ENCODE data around the gene ADGRE2. TPM values are rescaled to one million over a fixed set of nuclear protein-coding genes. Genes with fewer than 3 reads are reported as not detected.

The ADGRE2 gene
- total and polyA plus RNA-seq, 2 donors (not counting 1 experiment from before 2014, with no cell fraction given) = under 0.01 to 0.07 TPM

DNA sequence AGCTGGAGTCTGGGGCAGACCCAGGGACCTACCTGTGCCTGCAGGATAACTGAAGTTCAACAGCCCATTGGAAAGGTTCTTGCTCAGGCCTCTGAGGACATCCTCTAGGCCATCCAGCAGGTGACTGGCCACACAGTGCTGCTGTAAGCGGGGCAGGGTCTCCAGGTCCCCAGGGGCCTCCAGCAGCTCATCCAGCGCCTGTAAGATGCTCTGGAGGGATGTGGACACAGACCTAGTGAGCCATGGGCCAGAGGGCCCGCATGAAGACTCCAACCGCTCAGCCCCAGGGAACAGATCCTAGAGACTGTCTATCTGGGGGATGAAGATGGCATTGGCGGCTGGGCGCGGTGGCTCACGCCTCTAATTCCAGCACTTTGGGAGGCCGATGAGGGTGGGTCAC is 14.0 kb downstream of the ADGRE2 start:
- Histone ChIP-seq H3K27ac (ENCODE audit: insufficient read depth, low read length) (no peak overlapping the region), H3K4me2 (ENCODE audit: extremely low read depth, insufficient read depth, low read length) (no peak overlapping the region), H3K9ac (ENCODE audit: insufficient read depth, low read length) (no peak overlapping the region), H4K20me1 (ENCODE audit: control insufficient read depth, extremely low read depth, insufficient read depth, low read length) (no peaks in the 10 kb centered on the region), H3K79me2 (ENCODE audit: control insufficient read depth, insufficient read depth, low read length) (no peaks in the 10 kb centered on the region), H3K4me3 (replicated peaks in 1 of 4; ENCODE audit: control extremely low read depth in 1 of 4, insufficient read depth in 1 of 4, low read depth in 3 of 4, low read length in 4 of 4) (no peak overlapping the region), H3K36me3 (ENCODE audit: control insufficient read depth, insufficient read depth, low read length) (no peaks in the 10 kb centered on the region), H3K27me3 (ENCODE audit: control insufficient read depth, insufficient read depth, low read length) (no peaks in the 10 kb centered on the region), H2AFZ (ENCODE audit: low read length) (no peak overlapping the region), H3K9me3 (ENCODE audit: control insufficient read depth, insufficient read depth, low read depth, low read length) (no peaks in the 10 kb centered on the region), H3K4me1 (ENCODE audit: control insufficient read depth, extremely low read depth, insufficient read depth, low read length) (no peaks in the 10 kb centered on the region)
- no peak for DNase-seq (ENCODE audit: low read depth in 2 of 2)
- TF ChIP-seq, protein P1, sequence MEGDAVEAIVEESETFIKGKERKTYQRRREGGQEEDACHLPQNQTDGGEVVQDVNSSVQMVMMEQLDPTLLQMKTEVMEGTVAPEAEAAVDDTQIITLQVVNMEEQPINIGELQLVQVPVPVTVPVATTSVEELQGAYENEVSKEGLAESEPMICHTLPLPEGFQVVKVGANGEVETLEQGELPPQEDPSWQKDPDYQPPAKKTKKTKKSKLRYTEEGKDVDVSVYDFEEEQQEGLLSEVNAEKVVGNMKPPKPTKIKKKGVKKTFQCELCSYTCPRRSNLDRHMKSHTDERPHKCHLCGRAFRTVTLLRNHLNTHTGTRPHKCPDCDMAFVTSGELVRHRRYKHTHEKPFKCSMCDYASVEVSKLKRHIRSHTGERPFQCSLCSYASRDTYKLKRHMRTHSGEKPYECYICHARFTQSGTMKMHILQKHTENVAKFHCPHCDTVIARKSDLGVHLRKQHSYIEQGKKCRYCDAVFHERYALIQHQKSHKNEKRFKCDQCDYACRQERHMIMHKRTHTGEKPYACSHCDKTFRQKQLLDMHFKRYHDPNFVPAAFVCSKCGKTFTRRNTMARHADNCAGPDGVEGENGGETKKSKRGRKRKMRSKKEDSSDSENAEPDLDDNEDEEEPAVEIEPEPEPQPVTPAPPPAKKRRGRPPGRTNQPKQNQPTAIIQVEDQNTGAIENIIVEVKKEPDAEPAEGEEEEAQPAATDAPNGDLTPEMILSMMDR (conservative IDR thresholded peaks at IDR 0.05 in 1 of 2, IDR thresholded peaks at IDR 0.05 in 1 of 2; ENCODE audit: low read depth in 1 of 2, low read length in 2 of 2) = no peak
- no peak for TF ChIP-seq EZH2 (IDR thresholded peaks at IDR 0.05; ENCODE audit: low read length, missing control alignments)

DNA sequence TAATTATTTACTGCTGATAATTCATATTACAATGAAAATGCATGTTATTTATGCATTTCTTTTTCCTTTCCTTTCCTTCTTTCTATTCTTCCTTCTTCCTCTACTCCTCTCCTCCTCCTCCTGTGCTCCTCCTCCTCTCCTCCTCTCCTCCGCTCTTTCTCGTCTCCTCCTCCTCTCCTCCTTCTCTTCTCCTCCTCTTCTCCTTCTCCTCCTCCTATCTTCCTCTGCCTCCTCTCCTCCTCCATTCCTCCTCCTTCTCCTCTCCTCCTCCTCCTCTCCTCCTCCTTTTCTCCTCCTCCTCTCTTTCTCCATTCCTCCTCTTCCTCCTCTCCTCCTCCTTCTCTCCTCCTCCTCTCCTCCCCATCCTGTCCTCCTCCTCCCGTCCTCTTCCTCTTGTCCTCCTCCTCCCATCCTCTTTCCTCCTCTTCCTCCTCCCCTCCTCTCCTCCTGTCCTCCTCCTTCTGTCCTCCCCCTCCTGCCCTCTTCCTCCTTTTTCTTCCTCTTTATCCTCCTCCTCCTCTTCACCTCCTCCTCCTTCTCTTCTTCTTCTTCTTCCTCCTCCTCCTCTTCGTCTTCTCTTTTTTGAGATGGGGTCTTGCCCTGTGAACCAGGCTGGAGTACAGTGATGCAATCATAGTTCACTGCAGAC is 14.7 kb downstream of the ADGRE2 start:
- Histone ChIP-seq H3K27ac (ENCODE audit: insufficient read depth, low read length) (no peak overlapping the region), H3K4me2 (ENCODE audit: extremely low read depth, insufficient read depth, low read length) (no peak overlapping the region), H3K4me3 (replicated peaks in 1 of 4; ENCODE audit: control extremely low read depth in 1 of 4, insufficient read depth in 1 of 4, low read depth in 3 of 4, low read length in 4 of 4) (no peak overlapping the region), H3K9me3 (ENCODE audit: control insufficient read depth, insufficient read depth, low read depth, low read length) (no peaks in the 10 kb centered on the region), H3K79me2 (ENCODE audit: control insufficient read depth, insufficient read depth, low read length) (no peaks in the 10 kb centered on the region), H3K9ac (ENCODE audit: insufficient read depth, low read length) (no peak overlapping the region), H3K4me1 (ENCODE audit: control insufficient read depth, extremely low read depth, insufficient read depth, low read length) (no peaks in the 10 kb centered on the region), H3K27me3 (ENCODE audit: control insufficient read depth, insufficient read depth, low read length) (no peaks in the 10 kb centered on the region), H3K36me3 (ENCODE audit: control insufficient read depth, insufficient read depth, low read length) (no peaks in the 10 kb centered on the region), H4K20me1 (ENCODE audit: control insufficient read depth, extremely low read depth, insufficient read depth, low read length) (no peaks in the 10 kb centered on the region), H2AFZ (ENCODE audit: low read length) (no peak overlapping the region)
- no peak for DNase-seq (ENCODE audit: low read depth in 2 of 2)
- TF ChIP-seq, protein P1 (conservative IDR thresholded peaks at IDR 0.05 in 1 of 2, IDR thresholded peaks at IDR 0.05 in 1 of 2; ENCODE audit: low read depth in 1 of 2, low read length in 2 of 2) = no peak
- TF ChIP-seq EZH2 (IDR thresholded peaks at IDR 0.05; ENCODE audit: low read length, missing control alignments) = no peak

DNA sequence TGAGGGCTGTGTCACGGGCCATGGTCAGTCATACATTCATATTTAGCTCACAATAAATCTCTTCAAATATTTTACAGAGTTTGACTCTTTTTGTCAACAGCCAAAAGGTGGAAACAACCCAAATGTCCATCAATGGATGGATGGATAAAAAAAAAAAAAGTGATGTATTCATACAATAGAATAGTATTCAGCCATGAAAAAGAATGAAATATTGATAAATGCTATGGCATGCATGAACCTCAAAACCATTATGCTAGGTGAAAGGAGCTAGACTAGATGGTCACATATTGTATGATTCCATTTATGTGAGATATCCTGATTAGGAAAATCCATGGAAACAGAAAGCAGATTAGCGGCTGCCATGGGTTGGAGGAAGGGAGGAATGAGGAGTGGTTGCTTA is 16.2 kb downstream of the ADGRE2 start:
- no peaks in the 10 kb centered on the region for H3K79me2 ChIP-seq (ENCODE audit: control insufficient read depth, insufficient read depth, low read length)
- no peak overlapping the region for H3K27ac ChIP-seq (ENCODE audit: insufficient read depth, low read length)
- H2AFZ ChIP-seq (ENCODE audit: low read length) = no peak overlapping the region
- H3K4me3 ChIP-seq (replicated peaks in 1 of 4; ENCODE audit: control extremely low read depth in 1 of 4, insufficient read depth in 1 of 4, low read depth in 3 of 4, low read length in 4 of 4) = no peak overlapping the region
- no peak overlapping the region for H3K4me2 ChIP-seq (ENCODE audit: extremely low read depth, insufficient read depth, low read length)
- no peaks in the 10 kb centered on the region for H3K36me3 ChIP-seq (ENCODE audit: control insufficient read depth, insufficient read depth, low read length)
- no peaks in the 10 kb centered on the region for H3K27me3 ChIP-seq (ENCODE audit: control insufficient read depth, insufficient read depth, low read length)
- no peaks in the 10 kb centered on the region for H3K4me1 ChIP-seq (ENCODE audit: control insufficient read depth, extremely low read depth, insufficient read depth, low read length)
- H4K20me1 ChIP-seq (ENCODE audit: control insufficient read depth, extremely low read depth, insufficient read depth, low read length) = no peaks in the 10 kb centered on the region
- no peaks in the 10 kb centered on the region for H3K9me3 ChIP-seq (ENCODE audit: control insufficient read depth, insufficient read depth, low read depth, low read length)
- no peak for DNase-seq (ENCODE audit: low read depth in 2 of 2)
- H3K9ac ChIP-seq (ENCODE audit: insufficient read depth, low read length) = no peak overlapping the region
- TF ChIP-seq, protein P1 (conservative IDR thresholded peaks at IDR 0.05 in 1 of 2, IDR thresholded peaks at IDR 0.05 in 1 of 2; ENCODE audit: low read depth in 1 of 2, low read length in 2 of 2) = no peak
- TF ChIP-seq EZH2 (IDR thresholded peaks at IDR 0.05; ENCODE audit: low read length, missing control alignments) = no peak
